PC-3 (cell line): ENCODE data around the gene APPBP2. TPM values are rescaled to one million over a fixed set of nuclear protein-coding genes. Genes with fewer than 3 reads are reported as not detected.

Experiments
- ATAC-seq: fragments of 200-7000 bp; cut with Tn5 transposase; 2 replicates; pipeline ENCODE4 v1.9.1; 2020; ENCODE audit warnings: mild to moderate bottlenecking, moderate library complexity
- BruUV-seq: library from RNA; stranded (reverse); fragments of 400-500 nt; replicated peaks from 2 replicates; lab custom pipeline; 2021; lab: Mats Ljungman, UMichigan
- CTCF ChIA-PET: fragments of 300-600 bp; sonication (Branson Sonifier 250); formaldehyde crosslinking; loops from one replicate; lab custom pipeline; 2022; ENCODE audit warnings: antibody characterized with exemption; lab: Charles Lee
- POLR2A ChIA-PET: fragments of 300-600 bp; sonication (Branson Sonifier 250); formaldehyde crosslinking; loops from one replicate; lab custom pipeline; 2022; ENCODE audit warnings: antibody characterized with exemption; ENCODE audit not compliant: unreplicated experiment; lab: Charles Lee
- DNase-seq: peaks from one replicate; pipeline ENCODE4 v3.0.0-alpha.2; 2015
- H2AFZ ChIP-seq: fragments of 300-600 bp; sonication (generic); 2 replicates; pipeline ENCODE4 v1.6.0; 2016; ENCODE audit warnings: antibody characterized with exemption, low read length
- H3F3A ChIP-seq: fragments of 300-600 bp; sonication (generic); one replicate; pipeline ENCODE4 v1.6.0; 2017; ENCODE audit warnings: antibody characterized with exemption, low read length, control low read depth, mild to moderate bottlenecking; ENCODE audit not compliant: unreplicated experiment
- H3K27ac ChIP-seq: fragments of 300-600 bp; sonication (generic); 2 replicates; pipeline ENCODE4 v1.5.1; 2016; ENCODE audit warnings: mild to moderate bottlenecking, low read length
- H3K27me3 ChIP-seq: fragments of 300-600 bp; sonication (generic); 2 replicates; pipeline ENCODE4 v1.6.1; 2016; ENCODE audit warnings: low read length, mixed read lengths
- H3K36me3 ChIP-seq: fragments of 300-600 bp; sonication (generic); 2 replicates; pipeline ENCODE4 v1.6.1; 2016; ENCODE audit warnings: low read depth, mixed run types, low read length, mixed read lengths
- H3K4me1 ChIP-seq: fragments of 300-600 bp; sonication (generic); 2 replicates; pipeline ENCODE4 v1.5.1; 2016; ENCODE audit warnings: low read length; ENCODE audit not compliant: insufficient read depth
- H3K4me2 ChIP-seq: fragments of 300-600 bp; sonication (generic); 2 replicates; pipeline ENCODE4 v1.6.0; 2016; ENCODE audit warnings: low read length
- H3K4me3 ChIP-seq: fragments of 300-600 bp; sonication (generic); 2 replicates; pipeline ENCODE4 v1.5.1; 2016; ENCODE audit warnings: mild to moderate bottlenecking, low read length, mixed read lengths
- H3K79me2 ChIP-seq: fragments of 300-600 bp; sonication (generic); 2 replicates; pipeline ENCODE4 v1.6.1; 2017; ENCODE audit warnings: low read length, mixed read lengths
- H3K9ac ChIP-seq: fragments of 300-600 bp; sonication (generic); 2 replicates; pipeline ENCODE4 v1.6.0; 2016; ENCODE audit warnings: mild to moderate bottlenecking, low read length
- H3K9me2 ChIP-seq: fragments of 300-600 bp; sonication (generic); replicated peaks from 2 replicates; pipeline ENCODE4 v1.6.1; 2016; ENCODE audit warnings: mixed run types, low read length, mixed read lengths
- H3K9me3 ChIP-seq: fragments of 300-600 bp; sonication (generic); 2 replicates; pipeline ENCODE4 v1.6.1; 2016; ENCODE audit warnings: low read length, mixed read lengths
- H4K20me1 ChIP-seq: fragments of 300-600 bp; sonication (generic); 2 replicates; pipeline ENCODE4 v1.6.1; 2016; ENCODE audit warnings: low read length, mixed read lengths
- EZH2 ChIP-seq: fragments of 300-600 bp; sonication (generic); IDR thresholded peaks from one replicate; pipeline ENCODE4 v1.6.1; 2017; ENCODE audit warnings: antibody characterized with exemption, mild to moderate bottlenecking, low read length; ENCODE audit not compliant: unreplicated experiment
- EZH2phosphoT487 ChIP-seq: fragments of 300-600 bp; sonication (generic); IDR thresholded peaks from 2 replicates; pipeline ENCODE4 v1.6.1; 2018; ENCODE audit warnings: mild to moderate bottlenecking, antibody characterized with exemption, low read length, borderline replicate concordance
- intact Hi-C: fragments of 100-400 bp; cut with micrococcal nuclease; formaldehyde crosslinking; loops from 2 replicates; pipeline ENCODE4 v1.9.0; 2023
- total RNA-seq: library from RNA; depleted of rRNA; stranded (reverse); fragments of >200 nt; gene quantifications from 2 replicates; pipeline ENCODE4 v1.2.3, GENCODE V29; 2014
- TF ChIP-seq, protein P1 (sequence below): fragments of 300-600 bp; sonication (generic); conservative IDR thresholded peaks from 2 replicates; pipeline ENCODE4 v1.5.1; 2017; ENCODE audit warnings: antibody characterized with exemption, low read depth, mild to moderate bottlenecking, low read length

APPBP2 gene
- total RNA-seq, 1 experiment from 2014 or later, result 17.1 TPM

DNA sequence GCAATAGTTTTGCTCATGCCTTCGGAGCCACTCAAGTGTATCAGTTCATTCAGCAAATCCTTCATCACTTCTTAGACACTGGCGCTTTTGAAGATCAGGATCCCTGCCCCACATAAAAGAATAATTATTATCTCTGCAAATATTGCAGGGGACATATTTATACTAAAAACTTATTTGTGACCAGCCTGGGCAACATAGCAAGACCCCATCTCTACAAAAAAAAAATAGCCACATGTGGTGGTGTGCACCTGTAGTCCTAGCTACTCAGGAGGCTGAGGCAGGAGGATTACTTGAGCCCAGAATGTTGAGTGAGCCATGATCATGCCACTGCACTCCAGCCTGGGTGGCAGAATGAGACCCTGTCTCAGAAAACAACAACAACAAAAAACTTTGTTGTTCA is 1.7 kb upstream of the APPBP2 start:
- no TSS peak for BruUV-seq
- no peak for TF ChIP-seq EZH2
- no peak for TF ChIP-seq EZH2phosphoT487
- TF ChIP-seq, protein P1, sequence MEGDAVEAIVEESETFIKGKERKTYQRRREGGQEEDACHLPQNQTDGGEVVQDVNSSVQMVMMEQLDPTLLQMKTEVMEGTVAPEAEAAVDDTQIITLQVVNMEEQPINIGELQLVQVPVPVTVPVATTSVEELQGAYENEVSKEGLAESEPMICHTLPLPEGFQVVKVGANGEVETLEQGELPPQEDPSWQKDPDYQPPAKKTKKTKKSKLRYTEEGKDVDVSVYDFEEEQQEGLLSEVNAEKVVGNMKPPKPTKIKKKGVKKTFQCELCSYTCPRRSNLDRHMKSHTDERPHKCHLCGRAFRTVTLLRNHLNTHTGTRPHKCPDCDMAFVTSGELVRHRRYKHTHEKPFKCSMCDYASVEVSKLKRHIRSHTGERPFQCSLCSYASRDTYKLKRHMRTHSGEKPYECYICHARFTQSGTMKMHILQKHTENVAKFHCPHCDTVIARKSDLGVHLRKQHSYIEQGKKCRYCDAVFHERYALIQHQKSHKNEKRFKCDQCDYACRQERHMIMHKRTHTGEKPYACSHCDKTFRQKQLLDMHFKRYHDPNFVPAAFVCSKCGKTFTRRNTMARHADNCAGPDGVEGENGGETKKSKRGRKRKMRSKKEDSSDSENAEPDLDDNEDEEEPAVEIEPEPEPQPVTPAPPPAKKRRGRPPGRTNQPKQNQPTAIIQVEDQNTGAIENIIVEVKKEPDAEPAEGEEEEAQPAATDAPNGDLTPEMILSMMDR, result no peak
- peaks cover 10% of the 10 kb centered on the region for H3K4me1 ChIP-seq
- ATAC-seq, result no peak
- H3K4me2 ChIP-seq, result no peak overlapping the region
- H3K36me3 ChIP-seq, result no peaks in the 10 kb centered on the region
- no peaks in the 10 kb centered on the region for H3F3A ChIP-seq
- no peaks in the 10 kb centered on the region for H3K9me2 ChIP-seq
- no peaks in the 10 kb centered on the region for H3K9me3 ChIP-seq
- no peak overlapping the region for H2AFZ ChIP-seq
- intact Hi-C loops, result loop anchor here (2.0 kb wide), 1 partner anchor 41 kb away; no protein-coding TSS in a partner anchor
- no peak for DNase-seq
- H3K27ac ChIP-seq, result no peak overlapping the region
- H3K4me3 ChIP-seq, result no peak overlapping the region
- ChIA-PET POLR2A (no interaction called here), CTCF (no interaction called here)
- peaks cover 24% of the 10 kb centered on the region for H4K20me1 ChIP-seq
- H3K79me2 ChIP-seq, result peaks cover 43% of the 10 kb centered on the region
- H3K9ac ChIP-seq, result no peak overlapping the region
- H3K27me3 ChIP-seq, result no peaks in the 10 kb centered on the region

DNA sequence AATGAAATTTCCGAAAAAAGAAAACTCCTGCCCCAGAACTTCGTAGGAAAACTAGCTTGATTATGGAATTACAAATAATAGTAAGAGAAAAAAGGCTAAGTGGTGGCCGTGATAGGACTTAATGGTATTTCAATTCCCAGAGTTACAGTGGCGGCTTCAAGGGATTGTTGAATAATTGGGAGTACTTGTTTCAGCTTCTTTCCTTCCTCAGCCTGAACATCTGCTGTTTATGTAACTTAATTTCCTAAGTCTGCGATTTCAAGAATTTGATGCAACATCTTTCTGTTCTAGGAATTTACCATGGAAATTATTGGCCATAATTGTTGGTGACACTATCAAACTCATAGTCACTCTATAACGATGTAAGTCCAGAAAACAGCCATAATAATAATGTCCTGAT is 684 bp upstream of the APPBP2 start:
- CTCF ChIA-PET, result interaction anchor here (0.6 kb wide), 2 partner anchors 114 to 146 kb away, joined by 3 to 6 read pairs; no protein-coding TSS in a partner anchor
- Histone ChIP-seq H3K27me3 (no peaks in the 10 kb centered on the region), H3K9me2 (no peaks in the 10 kb centered on the region), H3F3A (no peaks in the 10 kb centered on the region), H3K4me1 (peaks cover 10% of the 10 kb centered on the region), H4K20me1 (peaks cover 32% of the 10 kb centered on the region), H3K27ac (no peak overlapping the region), H3K4me2 (peak overlapping the region; percentile 91), H3K4me3 (peak overlapping the region; percentile 94), H3K9me3 (no peaks in the 10 kb centered on the region), H2AFZ (peak overlapping the region; percentile 92), H3K36me3 (no peaks in the 10 kb centered on the region), H3K79me2 (peaks cover 53% of the 10 kb centered on the region), H3K9ac (peak overlapping the region; percentile 90)
- no TSS peak for BruUV-seq
- DNase-seq, result no peak
- POLR2A ChIA-PET, result interaction anchor here (0.6 to 0.7 kb wide), 3 partner anchors 57 to 1146 kb away, joined by 3 to 6 read pairs (median 4); no protein-coding TSS in a partner anchor
- intact Hi-C loops, result loop anchor here (2.0 kb wide), 1 partner anchor 42 kb away; no protein-coding TSS in a partner anchor
- ATAC-seq, result no peak
- TF ChIP-seq EZH2phosphoT487 (no peak), EZH2 (no peak)

DNA sequence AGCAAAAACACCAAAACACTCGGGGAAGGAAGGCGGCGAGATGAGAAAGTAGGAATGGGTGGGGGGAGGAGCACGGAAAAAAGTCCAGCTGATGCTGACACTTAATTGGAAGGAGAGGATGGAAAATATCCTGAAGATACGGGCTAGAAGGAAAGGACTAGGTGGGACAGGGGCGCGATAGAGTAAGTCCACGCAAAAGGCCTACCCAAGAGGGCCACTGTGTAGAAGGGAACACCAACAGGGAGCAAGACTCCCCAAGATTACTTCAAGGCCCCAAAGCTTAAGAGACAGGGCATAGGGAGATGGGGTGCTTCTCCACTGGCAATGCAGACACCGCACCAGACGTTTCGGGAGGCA is 736 bp downstream of the APPBP2 start:
- no peaks in the 10 kb centered on the region for H3K36me3 ChIP-seq
- H4K20me1 ChIP-seq, result peaks cover 32% of the 10 kb centered on the region
- no peaks in the 10 kb centered on the region for H3K9me2 ChIP-seq
- peak overlapping the region; percentile 92 for H2AFZ ChIP-seq
- H3K9me3 ChIP-seq, result no peaks in the 10 kb centered on the region
- intact Hi-C loops, result loop anchor here (2.0 kb wide), 1 partner anchor 113 kb away; no protein-coding TSS in a partner anchor
- CTCF ChIA-PET, result no interaction called here
- peak overlapping the region; percentile 91 for H3K4me2 ChIP-seq
- peak overlapping the region; percentile 90 for H3K9ac ChIP-seq
- H3F3A ChIP-seq, result no peaks in the 10 kb centered on the region
- ATAC-seq (peak; percentile 3), DNase-seq (peak; percentile 16)
- H3K79me2 ChIP-seq, result peaks cover 67% of the 10 kb centered on the region
- POLR2A ChIA-PET, result no interaction called here
- H3K27ac ChIP-seq, result peak overlapping the region; percentile 78
- H3K27me3 ChIP-seq, result no peaks in the 10 kb centered on the region
- peak overlapping the region; percentile 94 for H3K4me3 ChIP-seq
- no TSS peak for BruUV-seq
- H3K4me1 ChIP-seq, result peaks cover 10% of the 10 kb centered on the region
- TF ChIP-seq, protein P1, result no peak
- no peak for TF ChIP-seq EZH2
- TF ChIP-seq EZH2phosphoT487, result no peak
